Brain microvascular endothelial cell (primary cell): ENCODE data around the gene NKIRAS1.

Experiments used
- DNase-seq: peaks from one replicate; pipeline ENCODE4 v3.0.0-alpha.2; 2020
- H3K27ac ChIP-seq: fragments of 250-450 bp; sonication (Bioruptor Pico); 2 replicates; pipeline ENCODE4 v1.5.1; 2020; ENCODE audit warnings: mild to moderate bottlenecking, moderate library complexity
- H3K27me3 ChIP-seq: fragments of 250-450 bp; sonication (Bioruptor Pico); replicated peaks from 2 replicates; pipeline ENCODE4 v1.5.1; 2020; ENCODE audit warnings: mild to moderate bottlenecking
- H3K36me3 ChIP-seq: fragments of 250-450 bp; sonication (Bioruptor Pico); replicated peaks from 2 replicates; pipeline ENCODE4 v1.5.1; 2020; ENCODE audit warnings: mild to moderate bottlenecking
- H3K4me3 ChIP-seq: 2 replicates; pipeline ENCODE4 v1.5.1; 2011; ENCODE audit warnings: low read depth, mild to moderate bottlenecking, control low read depth, low read length, moderate library complexity
- CTCF ChIP-seq: IDR thresholded peaks from 2 replicates; pipeline ENCODE4 v1.5.1; 2011; ENCODE audit warnings: low read depth, mild to moderate bottlenecking, moderate library complexity, low read length, control low read depth, inconsistent platforms; ENCODE audit errors: missing control alignments
- in situ Hi-C: cut with HindIII; loops from 2 replicates; pipeline ENCODE4 v1.10.0; 2017; ENCODE audit warnings: low sequenced_read_pairs, low pct_ligation_motif_present

The NKIRAS1 gene

GRCh38 chr3:23934253-23934652 is 17.5 kb upstream of the NKIRAS1 start:
- no peak overlapping the region for H3K4me3 ChIP-seq
- in situ Hi-C loops = no loop called here
- no peak for TF ChIP-seq CTCF
- no peak for DNase-seq
- no peaks in the 10 kb centered on the region for H3K27me3 ChIP-seq
- no peak overlapping the region for H3K27ac ChIP-seq
- H3K36me3 ChIP-seq = no peaks in the 10 kb centered on the region

DNA sequence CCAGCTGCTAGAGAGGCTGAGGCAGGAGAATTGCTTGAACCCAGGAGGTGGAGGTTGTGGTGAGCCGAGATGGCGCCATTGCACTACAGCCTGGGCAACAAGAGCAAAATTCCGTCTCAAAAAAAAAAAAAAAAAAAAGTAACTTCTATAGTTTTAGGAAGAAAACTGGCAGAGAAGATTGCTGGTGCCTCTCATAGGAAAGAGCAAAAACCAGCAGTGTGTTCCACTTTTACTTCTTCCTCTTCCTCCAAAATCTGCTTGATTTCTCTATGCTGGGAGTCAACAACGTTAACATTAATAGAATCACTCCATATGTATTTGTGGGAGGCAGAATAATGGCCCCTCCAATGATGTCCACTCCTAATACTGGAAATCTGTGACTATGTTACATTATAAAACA is 15.8 kb upstream of the NKIRAS1 start:
- no peak for DNase-seq
- TF ChIP-seq CTCF = no peak
- in situ Hi-C loops = no loop called here
- no peak overlapping the region for H3K27ac ChIP-seq
- H3K36me3 ChIP-seq = no peaks in the 10 kb centered on the region
- H3K4me3 ChIP-seq = no peak overlapping the region
- no peaks in the 10 kb centered on the region for H3K27me3 ChIP-seq

- no peak for TF ChIP-seq CTCF
- in situ Hi-C loops = no loop called here
- no peak overlapping the region for H3K27ac ChIP-seq
- DNase-seq = no peak
- no peaks in the 10 kb centered on the region for H3K36me3 ChIP-seq
- H3K4me3 ChIP-seq = no peak overlapping the region
- H3K27me3 ChIP-seq = no peaks in the 10 kb centered on the region
Observed at GRCh38 chr3:23931597-23931996, 14.8 kb upstream of the NKIRAS1 start.

DNA sequence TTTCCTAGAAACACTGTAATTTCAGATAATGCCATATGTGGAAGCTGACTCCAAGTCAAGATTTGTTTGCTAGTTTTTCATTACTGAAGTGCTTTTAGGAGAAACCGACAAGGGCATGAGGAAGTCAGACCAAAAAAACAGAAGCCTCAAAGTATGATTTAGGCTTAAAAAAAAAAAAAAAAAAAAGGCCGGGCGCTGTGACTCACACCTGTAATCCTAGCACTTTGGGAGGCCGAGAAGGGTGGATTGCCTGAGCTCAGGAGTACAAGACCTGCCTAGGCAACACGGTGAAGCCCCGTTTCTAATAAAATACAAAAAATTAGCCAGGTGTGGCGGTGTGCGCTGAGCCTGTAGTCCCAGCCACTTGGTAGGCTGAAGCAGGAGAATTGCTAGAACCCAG is 11.7 kb upstream of the NKIRAS1 start:
- in situ Hi-C loops = no loop called here
- no peak for DNase-seq
- Histone ChIP-seq H3K27me3 (no peaks in the 10 kb centered on the region), H3K36me3 (no peaks in the 10 kb centered on the region), H3K4me3 (no peak overlapping the region), H3K27ac (no peak overlapping the region)
- no peak for TF ChIP-seq CTCF

- H3K4me3 ChIP-seq = no peak overlapping the region
- H3K27me3 ChIP-seq = no peaks in the 10 kb centered on the region
- in situ Hi-C loops = no loop called here
- peak; percentile 29 for TF ChIP-seq CTCF
- H3K27ac ChIP-seq = no peak overlapping the region
- H3K36me3 ChIP-seq = no peaks in the 10 kb centered on the region
- DNase-seq = no peak
Observed at GRCh38 chr3:23926736-23927135, 9.9 kb upstream of the NKIRAS1 start.

GRCh38 chr3:23926246-23926645 is 9.5 kb upstream of the NKIRAS1 start:
- no peak for DNase-seq
- Histone ChIP-seq H3K27me3 (no peaks in the 10 kb centered on the region), H3K4me3 (no peak overlapping the region), H3K27ac (no peak overlapping the region), H3K36me3 (no peaks in the 10 kb centered on the region)
- no peak for TF ChIP-seq CTCF
- in situ Hi-C loops = no loop called here
